Activated B cell treated with CpG ODN at 0.5 μM for 24 hours (primary cell): ENCODE data around the gene SRGAP1. TPM values are rescaled to one million over a fixed set of nuclear protein-coding genes. Genes with fewer than 3 reads are reported as not detected.

Experiments used
- ATAC-seq: fragments of 200-7000 bp; cut with Tn5 transposase; one replicate; pipeline ENCODE4 v1.10.0; 2021; ENCODE audit warnings: low read depth, mild to moderate bottlenecking, moderate library complexity
- CTCF ChIA-PET: fragments of 350-600 bp; sonication (Branson Sonifier 250); formaldehyde crosslinking; loops from one replicate; lab custom pipeline; 2021; ENCODE audit warnings: antibody characterized with exemption; lab: Charles Lee
- POLR2A ChIA-PET: fragments of 350-600 bp; sonication (Branson Sonifier 250); formaldehyde crosslinking; loops from one replicate; lab custom pipeline; 2021; ENCODE audit warnings: antibody characterized with exemption; lab: Charles Lee
- DNase-seq: peaks from one replicate; pipeline ENCODE4 v3.0.0; 2022
- H3K27ac Mint-ChIP-seq: one replicate; pipeline ENCODE4 v1.8.0; 2020; ENCODE audit warnings: mixed read lengths
- H3K27me3 Mint-ChIP-seq: one replicate; pipeline ENCODE4 v1.8.0; 2021; ENCODE audit warnings: mixed read lengths
- H3K36me3 Mint-ChIP-seq: one replicate; pipeline ENCODE4 v1.8.0; 2021; ENCODE audit warnings: low read depth, mixed read lengths
- H3K4me1 Mint-ChIP-seq: one replicate; pipeline ENCODE4 v1.8.0; 2021; ENCODE audit warnings: mixed read lengths
- H3K4me3 Mint-ChIP-seq: one replicate; pipeline ENCODE4 v1.8.0; 2020; ENCODE audit warnings: mild to moderate bottlenecking, mixed read lengths
- H3K9me3 Mint-ChIP-seq: one replicate; pipeline ENCODE4 v1.8.0; 2020; ENCODE audit warnings: mixed read lengths
- intact Hi-C: fragments of 100-400 bp; cut with micrococcal nuclease; formaldehyde crosslinking; loops from one replicate; pipeline ENCODE4 v1.15.1; 2024
- total RNA-seq: library from RNA; stranded (reverse); gene quantifications from 2 replicates; pipeline ENCODE4 v1.2.3, GENCODE V29; 2022
- TF ChIP-seq, protein P1 (sequence below): fragments of 200-600 bp; IDR thresholded peaks from one replicate; pipeline ENCODE4 v1.8.0; 2022; ENCODE audit warnings: antibody characterized with exemption, mild to moderate bottlenecking

Gene SRGAP1
- total RNA-seq, 1 donor from 2014 or later: 1.1 TPM

DNA sequence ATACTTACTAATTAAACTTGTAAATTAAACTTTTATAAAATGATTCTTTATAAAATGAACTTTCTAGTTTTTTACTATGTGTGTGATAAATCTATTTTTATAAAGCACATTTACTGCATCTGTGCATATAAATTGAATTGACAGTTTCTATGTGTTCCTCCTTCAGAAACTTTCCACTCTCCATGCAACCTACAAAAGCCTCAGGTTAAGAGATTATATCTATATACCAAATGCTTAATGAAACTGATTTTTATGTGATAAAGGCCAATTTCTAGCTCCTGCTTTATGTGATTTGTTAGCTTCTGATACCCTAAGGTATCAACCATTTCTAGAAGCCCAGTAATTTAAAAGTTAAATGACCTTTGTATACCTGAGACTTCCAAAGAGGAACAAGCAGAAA is 174.0 kb downstream of the SRGAP1 start:
- DNase-seq: no peak
- Mint-ChIP-seq H3K4me3 (no peak overlapping the region), H3K27me3 (no peaks in the 10 kb centered on the region), H3K27ac (no peak overlapping the region), H3K36me3 (no peaks in the 10 kb centered on the region), H3K9me3 (no peaks in the 10 kb centered on the region), H3K4me1 (no peaks in the 10 kb centered on the region)
- intact Hi-C loops: no loop called here
- ATAC-seq: no peak
- ChIA-PET POLR2A (no interaction called here), CTCF (no interaction called here)
- TF ChIP-seq, protein P1, sequence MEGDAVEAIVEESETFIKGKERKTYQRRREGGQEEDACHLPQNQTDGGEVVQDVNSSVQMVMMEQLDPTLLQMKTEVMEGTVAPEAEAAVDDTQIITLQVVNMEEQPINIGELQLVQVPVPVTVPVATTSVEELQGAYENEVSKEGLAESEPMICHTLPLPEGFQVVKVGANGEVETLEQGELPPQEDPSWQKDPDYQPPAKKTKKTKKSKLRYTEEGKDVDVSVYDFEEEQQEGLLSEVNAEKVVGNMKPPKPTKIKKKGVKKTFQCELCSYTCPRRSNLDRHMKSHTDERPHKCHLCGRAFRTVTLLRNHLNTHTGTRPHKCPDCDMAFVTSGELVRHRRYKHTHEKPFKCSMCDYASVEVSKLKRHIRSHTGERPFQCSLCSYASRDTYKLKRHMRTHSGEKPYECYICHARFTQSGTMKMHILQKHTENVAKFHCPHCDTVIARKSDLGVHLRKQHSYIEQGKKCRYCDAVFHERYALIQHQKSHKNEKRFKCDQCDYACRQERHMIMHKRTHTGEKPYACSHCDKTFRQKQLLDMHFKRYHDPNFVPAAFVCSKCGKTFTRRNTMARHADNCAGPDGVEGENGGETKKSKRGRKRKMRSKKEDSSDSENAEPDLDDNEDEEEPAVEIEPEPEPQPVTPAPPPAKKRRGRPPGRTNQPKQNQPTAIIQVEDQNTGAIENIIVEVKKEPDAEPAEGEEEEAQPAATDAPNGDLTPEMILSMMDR: no peak

DNA sequence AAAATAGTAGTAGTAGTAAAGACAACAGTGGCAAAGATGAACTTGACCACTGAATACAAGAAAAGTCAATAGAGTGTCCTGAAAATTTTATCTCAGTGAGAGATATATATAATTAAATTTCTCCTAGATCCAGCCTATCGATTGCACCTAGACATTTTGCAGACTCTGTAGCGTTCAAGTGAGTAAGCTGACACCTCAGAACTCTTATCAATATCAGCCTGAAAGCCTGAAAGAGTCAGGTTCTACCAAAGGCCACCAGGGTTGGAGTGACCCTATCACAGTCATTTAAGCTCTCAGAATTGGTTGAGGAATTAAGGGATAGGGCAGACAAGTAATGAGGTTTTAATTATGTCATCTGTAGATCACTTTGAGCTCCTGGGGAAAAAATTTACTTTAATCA is 174.6 kb downstream of the SRGAP1 start:
- Mint-ChIP-seq H3K4me3 (no peak overlapping the region), H3K4me1 (no peaks in the 10 kb centered on the region), H3K36me3 (no peaks in the 10 kb centered on the region), H3K9me3 (no peaks in the 10 kb centered on the region), H3K27me3 (no peaks in the 10 kb centered on the region), H3K27ac (no peak overlapping the region)
- ChIA-PET POLR2A (no interaction called here), CTCF (no interaction called here)
- ATAC-seq (no peak), DNase-seq (no peak)
- TF ChIP-seq, protein P1: no peak
- intact Hi-C loops: no loop called here

DNA sequence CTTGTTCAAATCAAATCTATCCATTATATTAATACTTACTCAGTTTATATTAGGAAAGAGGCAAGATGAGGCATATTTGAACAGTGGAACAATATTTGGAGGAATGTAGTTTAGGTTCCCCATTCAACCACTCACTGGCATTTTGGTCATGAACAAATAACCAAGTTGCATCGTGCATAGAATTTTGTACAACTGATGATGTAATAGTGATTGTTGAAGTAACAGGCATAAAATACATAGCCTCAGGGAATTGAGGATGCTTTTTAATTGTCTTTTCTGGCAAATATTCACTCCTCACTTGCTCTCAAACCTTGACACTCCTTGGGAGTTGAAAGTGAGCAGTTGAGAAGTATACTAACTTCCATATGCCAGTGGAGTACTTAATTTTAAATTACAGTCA is 175.2 kb downstream of the SRGAP1 start:
- no peaks in the 10 kb centered on the region for H3K36me3 Mint-ChIP-seq
- CTCF ChIA-PET: no interaction called here
- no peaks in the 10 kb centered on the region for H3K27me3 Mint-ChIP-seq
- no peak overlapping the region for H3K27ac Mint-ChIP-seq
- no peaks in the 10 kb centered on the region for H3K4me1 Mint-ChIP-seq
- H3K4me3 Mint-ChIP-seq: no peak overlapping the region
- TF ChIP-seq, protein P1: no peak
- H3K9me3 Mint-ChIP-seq: no peaks in the 10 kb centered on the region
- intact Hi-C loops: no loop called here
- POLR2A ChIA-PET: no interaction called here
- no peak for ATAC-seq
- DNase-seq: no peak

DNA sequence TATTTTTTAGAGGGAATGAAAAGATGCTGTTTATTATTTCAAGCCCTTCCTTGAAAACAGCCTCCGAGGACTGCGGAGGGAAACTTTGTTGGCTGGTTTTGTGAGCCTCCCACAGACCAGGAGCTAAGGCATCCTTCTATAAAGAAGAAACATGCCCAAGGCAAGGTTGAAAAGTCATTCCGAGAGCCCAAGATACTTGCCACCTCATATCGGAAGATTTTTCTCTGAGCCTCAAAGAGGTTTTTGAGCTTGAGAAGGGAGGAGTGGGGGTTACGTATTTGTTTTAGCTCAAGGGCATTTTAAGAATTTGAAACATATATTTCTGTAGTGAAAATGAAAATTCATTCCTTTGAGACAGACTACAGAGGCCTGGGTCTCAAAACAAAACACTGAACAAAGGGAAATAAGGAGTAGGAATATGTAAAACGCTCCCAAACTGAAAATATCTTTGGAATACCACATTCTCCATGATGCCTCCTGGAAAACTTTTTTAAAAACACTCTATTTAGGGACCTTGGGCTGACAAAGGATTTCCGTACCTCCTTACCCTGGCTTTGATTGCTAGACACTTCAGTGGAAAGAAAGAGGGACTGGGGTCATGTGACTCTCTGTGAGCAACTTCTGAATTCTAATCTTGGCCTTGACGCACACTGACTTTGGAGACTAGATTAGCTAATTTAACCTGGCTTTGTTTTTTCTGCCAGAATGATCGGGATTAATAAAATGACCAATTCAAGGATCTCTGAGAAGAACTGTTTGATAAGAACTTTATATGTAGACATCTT is 180.9 kb downstream of the SRGAP1 start:
- H3K27me3 Mint-ChIP-seq: no peaks in the 10 kb centered on the region
- DNase-seq: no peak
- POLR2A ChIA-PET: no interaction called here
- ATAC-seq: no peak
- intact Hi-C loops: no loop called here
- no peak overlapping the region for H3K27ac Mint-ChIP-seq
- no peaks in the 10 kb centered on the region for H3K4me1 Mint-ChIP-seq
- no peaks in the 10 kb centered on the region for H3K36me3 Mint-ChIP-seq
- CTCF ChIA-PET: no interaction called here
- no peaks in the 10 kb centered on the region for H3K9me3 Mint-ChIP-seq
- H3K4me3 Mint-ChIP-seq: no peak overlapping the region
- TF ChIP-seq, protein P1: no peak

DNA sequence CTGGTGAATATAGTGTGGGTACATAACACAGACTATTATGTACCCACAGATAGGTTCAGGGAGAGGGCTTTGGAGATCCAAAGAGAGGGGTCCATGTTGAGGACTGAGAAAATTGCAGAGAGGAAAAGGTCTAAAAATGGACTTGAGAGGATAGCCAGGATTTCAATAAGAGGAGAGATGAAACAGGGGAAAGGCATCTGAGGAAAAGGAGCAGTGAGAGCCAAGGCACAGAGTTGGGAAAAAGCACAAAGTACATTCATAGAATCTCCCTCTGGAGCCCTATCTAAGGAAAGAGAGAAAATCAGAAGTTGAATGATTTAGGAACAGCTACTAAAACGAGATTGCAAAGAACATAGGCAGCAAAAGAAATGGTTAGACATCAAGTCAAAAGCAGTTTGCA is 182.8 kb downstream of the SRGAP1 start:
- no peaks in the 10 kb centered on the region for H3K4me1 Mint-ChIP-seq
- TF ChIP-seq, protein P1: no peak
- no peak overlapping the region for H3K27ac Mint-ChIP-seq
- no peak overlapping the region for H3K4me3 Mint-ChIP-seq
- ChIA-PET CTCF (no interaction called here), POLR2A (no interaction called here)
- ATAC-seq: no peak
- no peaks in the 10 kb centered on the region for H3K36me3 Mint-ChIP-seq
- no peak for DNase-seq
- intact Hi-C loops: no loop called here
- H3K27me3 Mint-ChIP-seq: no peaks in the 10 kb centered on the region
- peaks cover 2% of the 10 kb centered on the region for H3K9me3 Mint-ChIP-seq
